ENCODE measurements around the gene POLDIP2. TPM values are rescaled to one million over a fixed set of nuclear protein-coding genes. Genes with fewer than 3 reads are reported as not detected.
A peak's percentile ranks its signal among the peaks of the same experiment; 100 is the strongest.

The POLDIP2 gene
- total and polyA plus RNA-seq, 9 of the 15 experiments (the other 6 are each of a cell fraction or from before 2014, with no cell fraction given): 22.0 to 137 (median 104) TPM

- TF ChIP-seq ZNF707 (CRISPR knock-in tag; conservative IDR thresholded peaks at IDR 0.05) (no peak), SPI1 (IDR thresholded peaks at IDR 0.05; ENCODE audit: borderline replicate concordance, low read depth, low read length) (peak; percentile 27; the same call in 1 of the 2 replicates), PML (IDR thresholded peaks at IDR 0.05; ENCODE audit: low read length) (no peak), MAFF (IDR thresholded peaks at IDR 0.05; ENCODE audit: low read length) (peak; percentile 79), C11orf30 (IDR thresholded peaks at IDR 0.05; ENCODE audit: low read depth) (peak; percentile 77), MAFG (tag; conservative IDR thresholded peaks at IDR 0.05) (peak; percentile 71), MAFK (IDR thresholded peaks at IDR 0.05; ENCODE audit: low read length) (peak; percentile 68), ZNF316 (IDR thresholded peaks at IDR 0.05) (peak; percentile 88), JUN (IDR thresholded peaks at IDR 0.05; ENCODE audit: borderline replicate concordance, low read depth, low read length) (no peak), JUN (CRISPR knock-in tag; IDR thresholded peaks at IDR 0.05; ENCODE audit: borderline replicate concordance) (no peak), THAP12 (CRISPR knock-in tag; IDR thresholded peaks at IDR 0.05) (no peak)
- H3K9ac ChIP-seq (ENCODE audit: insufficient read depth in 1 of 2, low read depth in 2 of 2, low read length in 2 of 2): no peak overlapping the region
- no peak overlapping the region for H3K27ac ChIP-seq (ENCODE audit: extremely low read depth, low read depth, low read length)
- in situ Hi-C loops (cut with MboI): no loop called here
- CTCF ChIA-PET (ENCODE audit: low intra/inter-chr PET ratio): no interaction called here
- BruUV-seq (replicated peaks): no TSS peak
- DNase-seq (ENCODE audit: extremely low read depth in 1 of 4, low spot score in 3 of 4) (no peak), FAIRE-seq (no peak), ATAC-seq (no peak)
- no peaks in the 10 kb centered on the region for H3K27me3 ChIP-seq (ENCODE audit: control insufficient read depth in 2 of 2, insufficient read depth in 2 of 2, low read length in 2 of 2)
- no peak overlapping the region for H3K4me2 ChIP-seq (ENCODE audit: insufficient read depth, low read length)
- no peaks in the 10 kb centered on the region for H3K9me3 ChIP-seq (replicated peaks; ENCODE audit: control insufficient read depth, insufficient read depth, low read depth, low read length)
- H4K20me1 ChIP-seq (replicated peaks; ENCODE audit: control insufficient read depth, insufficient read depth, low read length): no peaks in the 10 kb centered on the region
- no peak overlapping the region for H2AFZ ChIP-seq (ENCODE audit: low read depth, low read length)
- H3K9me1 ChIP-seq (ENCODE audit: control insufficient read depth, insufficient read depth, low read length): peaks cover 3% of the 10 kb centered on the region
- H3K4me3 ChIP-seq: no peak overlapping the region
- peaks cover 2% of the 10 kb centered on the region; the same call in 1 of the 3 replicates for H3K79me2 ChIP-seq (ENCODE audit: control insufficient read depth, insufficient read depth, low read length)
- intact Hi-C loops (cut with micrococcal nuclease): no loop called here
- peaks cover 8 to 21% of the 10 kb centered on the region in 2 experiments; a peak in 3 of 5 replicates for H3K4me1 ChIP-seq (replicated peaks in 1 of 2; ENCODE audit: control insufficient read depth in 2 of 2, insufficient read depth in 2 of 2, low read length in 2 of 2)
- WGBS (ENCODE audit: insufficient coverage, low coverage, missing lambda C conversion rate): 72% methylated on average over 2 of the region's 2 CpGs
- H3K36me3 ChIP-seq (ENCODE audit: control insufficient read depth, insufficient read depth, low read length): peaks cover 14% of the 10 kb centered on the region; the same call in 1 of the 3 replicates
- POLR2A ChIA-PET: interaction anchor here (0.6 to 2.5 kb wide), 6 partner anchors 10 to 73 kb away, joined by 3 to 8 read pairs (median 5); no protein-coding TSS in a partner anchor
These were observed 46.7 kb upstream of the POLDIP2 start for GRCh38 chr17:28404007-28404406.

Data from K562 (cell line).